HG03139 (cell line): ENCODE results near the gene SCAF8.
A peak's percentile ranks its signal among the peaks of the same experiment; 100 is the strongest.
"Not testable (repeated sequence)": the region's sequence is repeated elsewhere in the genome, so short reads cannot be mapped to it uniquely, and the experiment has no call there.

ENCODE experiments used
- ATAC-seq: cut with Tn5 transposase; IDR thresholded peaks from one replicate; pipeline ENCODE4 v1.9.1; 2021; ENCODE audit not compliant: unreplicated experiment

Gene SCAF8

GRCh38 chr6:154733183-154733625, at the start of gene SCAF8:
Gene SCAF8 (plus strand): TSS chr6:154733416. CDS start chr6:154733901, 485 bp downstream.
- peak; percentile 77 for ATAC-seq

GRCh38 chr6:154683756-154684523, 49.3 kb upstream of the SCAF8 start:
- peak; percentile 91 for ATAC-seq

- no peak for ATAC-seq
These were observed 47.1 kb upstream of the SCAF8 start for GRCh38 chr6:154686162-154686561.

GRCh38 chr6:154689493-154690255, 43.5 kb upstream of the SCAF8 start:
- ATAC-seq, result no peak

GRCh38 chr6:154690857-154691256, 42.4 kb upstream of the SCAF8 start:
- ATAC-seq, result no peak

GRCh38 chr6:154696661-154697060, 36.6 kb upstream of the SCAF8 start:
- no peak for ATAC-seq

- no peak for ATAC-seq
These were observed 30.1 kb upstream of the SCAF8 start for GRCh38 chr6:154703124-154703523.

- ATAC-seq, result no peak
These were observed 27.6 kb upstream of the SCAF8 start for GRCh38 chr6:154705471-154706113.

GRCh38 chr6:154706389-154706788, 26.8 kb upstream of the SCAF8 start:
- ATAC-seq, result no peak

GRCh38 chr6:154709621-154710020, 23.6 kb upstream of the SCAF8 start:
- no peak for ATAC-seq

GRCh38 chr6:154710689-154711088, 22.5 kb upstream of the SCAF8 start:
- ATAC-seq, result no peak

- no peak for ATAC-seq
These were observed 17.8 kb upstream of the SCAF8 start for GRCh38 chr6:154715446-154715845.

GRCh38 chr6:154716350-154716749, 16.9 kb upstream of the SCAF8 start:
- ATAC-seq, result not testable (repeated sequence)

GRCh38 chr6:154719433-154719832, 13.8 kb upstream of the SCAF8 start:
- no peak for ATAC-seq

- ATAC-seq, result no peak
These were observed 13.4 kb upstream of the SCAF8 start for GRCh38 chr6:154719854-154720253.

GRCh38 chr6:154721460-154721859, 11.8 kb upstream of the SCAF8 start:
- no peak for ATAC-seq

GRCh38 chr6:154726887-154727286, 6.3 kb upstream of the SCAF8 start:
- no peak for ATAC-seq

GRCh38 chr6:154731296-154732218, 1.7 kb upstream of the SCAF8 start:
- ATAC-seq, result no peak

GRCh38 chr6:154732538-154733182, 556 bp upstream of the SCAF8 start:
- ATAC-seq, result no peak
